Coronary artery (tissue), 2 donors: ENCODE results near the gene RAB3GAP1.

Experiments used
- DNase-seq: peaks from one replicate; pipeline ENCODE4 v3.0.0-alpha.2; 2017; ENCODE audit warnings: low spot score
- H3K27ac ChIP-seq, 2 donors: fragments of 200-600 bp; sonication (generic); one replicate each; pipeline ENCODE4 v1.5.1; 2016 to 2019
- H3K4me3 ChIP-seq: fragments of 200-600 bp; sonication (generic); 2 replicates; pipeline ENCODE4 v1.5.1; 2016; ENCODE audit warnings: mild to moderate bottlenecking, moderate library complexity
- CTCF ChIP-seq: fragments of 200-600 bp; sonication (generic); IDR thresholded peaks from one replicate; pipeline ENCODE4 v1.5.1; 2019; ENCODE audit warnings: antibody characterized with exemption

Gene RAB3GAP1

GRCh38 chr2:135152361-135152760 is 100.3 kb downstream of the RAB3GAP1 start:
- no peak overlapping the region for H3K4me3 ChIP-seq
- DNase-seq: no peak
- no peak for TF ChIP-seq CTCF
- no peak overlapping the region for H3K27ac ChIP-seq

GRCh38 chr2:135154962-135155361 is 102.9 kb downstream of the RAB3GAP1 start:
- H3K27ac ChIP-seq: no peak overlapping the region
- H3K4me3 ChIP-seq: no peak overlapping the region
- DNase-seq: no peak
- TF ChIP-seq CTCF: no peak

- no peak for DNase-seq
- Histone ChIP-seq H3K4me3 (no peak overlapping the region), H3K27ac (no peak overlapping the region)
- TF ChIP-seq CTCF: no peak
Observed at GRCh38 chr2:135157856-135158255, 105.8 kb downstream of the RAB3GAP1 start.

- no peak for TF ChIP-seq CTCF
- no peak overlapping the region for H3K4me3 ChIP-seq
- no peak for DNase-seq
- H3K27ac ChIP-seq: no peak overlapping the region
Observed at GRCh38 chr2:135159191-135159590, 107.1 kb downstream of the RAB3GAP1 start.

- Histone ChIP-seq H3K27ac (no peak overlapping the region), H3K4me3 (no peak overlapping the region)
- no peak for DNase-seq
- TF ChIP-seq CTCF: no peak
Observed at GRCh38 chr2:135162377-135162776, 110.3 kb downstream of the RAB3GAP1 start.

GRCh38 chr2:135162786-135163185 is 110.7 kb downstream of the RAB3GAP1 start:
- Histone ChIP-seq H3K4me3 (no peak overlapping the region), H3K27ac (no peak overlapping the region)
- DNase-seq: no peak
- no peak for TF ChIP-seq CTCF

- TF ChIP-seq CTCF: no peak
- no peak overlapping the region for H3K4me3 ChIP-seq
- no peak overlapping the region for H3K27ac ChIP-seq
- no peak for DNase-seq
Observed at GRCh38 chr2:135163306-135163705, 111.2 kb downstream of the RAB3GAP1 start.
